ENCODE data around the gene HRH1.

GRCh38 chr3:11230125-11230524 lies 75.8 kb downstream of the HRH1 start:
- no peak for TF ChIP-seq CTCF (IDR thresholded peaks at IDR 0.05; ENCODE audit: insufficient read depth, low read length, poor library complexity, severe bottlenecking)
- no peak for TF ChIP-seq EZH2phosphoT487 (conservative IDR thresholded peaks at IDR 0.05; ENCODE audit: low read length)
